NAMALWA (cell line): ENCODE measurements around the gene NKG7.

Source experiments
- DNase-seq: peaks from one replicate; pipeline ENCODE4 v3.0.0-alpha.2; 2015; ENCODE audit warnings: low spot score

NKG7 gene

GRCh38 chr19:51361239-51361638 is 11.2 kb downstream of the NKG7 start:
- no peak for DNase-seq

- no peak for DNase-seq
Observed at GRCh38 chr19:51359294-51359693, 13.2 kb downstream of the NKG7 start.

- DNase-seq: no peak
Observed at GRCh38 chr19:51357952-51358351, 14.5 kb downstream of the NKG7 start.

- no peak for DNase-seq
Observed at GRCh38 chr19:51356159-51356801, 16.2 kb downstream of the NKG7 start.

- DNase-seq: no peak
Observed at GRCh38 chr19:51354742-51355148, 17.7 kb downstream of the NKG7 start.

GRCh38 chr19:51354103-51354741 is 18.2 kb downstream of the NKG7 start:
- DNase-seq: no peak

GRCh38 chr19:51352783-51353360 is 19.6 kb downstream of the NKG7 start:
- DNase-seq: no peak

GRCh38 chr19:51351266-51351990 is 21.0 kb downstream of the NKG7 start:
- DNase-seq: no peak

GRCh38 chr19:51347209-51347928 is 25.1 kb downstream of the NKG7 start:
- no peak for DNase-seq

GRCh38 chr19:51346742-51347141 is 25.7 kb downstream of the NKG7 start:
- DNase-seq: no peak

- DNase-seq: no peak
Observed at GRCh38 chr19:51345076-51345620, 27.3 kb downstream of the NKG7 start.

- no peak for DNase-seq
Observed at GRCh38 chr19:51342631-51343569, 29.6 kb downstream of the NKG7 start.

- no peak for DNase-seq
Observed at GRCh38 chr19:51341976-51342580, 30.4 kb downstream of the NKG7 start, which contains the start of gene VSIG10L. Gene VSIG10L, minus strand, starts transcription at chr19:51342139. Its CDS starts 15 bp downstream, at chr19:51342124.

GRCh38 chr19:51341066-51341465 is 31.4 kb downstream of the NKG7 start:
- DNase-seq: no peak

- DNase-seq: peak; percentile 88
Observed at GRCh38 chr19:51339687-51340656, 32.5 kb downstream of the NKG7 start.

- no peak for DNase-seq
Observed at GRCh38 chr19:51339313-51339686, 33.2 kb downstream of the NKG7 start.

GRCh38 chr19:51338563-51339312 is 33.7 kb downstream of the NKG7 start:
- peak; percentile 90 for DNase-seq

GRCh38 chr19:51337861-51338562 is 34.4 kb downstream of the NKG7 start:
- DNase-seq: no peak
